ENCODE measurements around the gene DPH1.

DPH1 gene

DNA sequence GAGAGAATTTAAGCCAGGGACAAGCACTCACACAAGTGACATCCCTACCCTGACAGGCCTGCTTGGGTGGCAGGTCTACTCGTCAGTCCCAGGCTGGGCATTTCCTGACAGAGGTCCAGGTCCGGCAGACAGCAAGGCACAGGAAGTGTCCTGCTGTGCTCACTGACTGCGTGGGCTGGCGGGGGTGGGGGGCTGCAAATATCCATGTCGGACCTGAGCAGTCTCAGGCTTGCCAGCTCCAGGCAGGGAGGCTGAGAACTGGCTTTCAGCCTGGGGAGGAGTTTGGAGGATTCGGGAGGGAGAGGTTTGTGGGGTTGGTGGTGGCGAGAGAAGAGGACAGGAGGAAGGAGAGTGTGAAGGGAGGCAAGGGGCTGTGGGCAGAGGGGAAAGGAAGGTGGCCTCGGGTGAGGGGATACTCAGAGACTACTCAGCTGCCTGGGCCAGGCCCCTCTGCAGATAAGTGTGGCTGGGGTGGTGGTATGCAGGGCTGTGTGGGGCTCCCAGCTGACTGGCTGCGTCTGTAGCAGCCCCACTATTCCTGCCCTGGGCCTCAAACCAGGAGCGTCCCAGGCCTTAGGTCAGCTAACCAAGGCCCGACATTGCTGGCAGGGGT is 32.7 kb downstream of the DPH1 start:
- no peak for DNase-seq

DNA sequence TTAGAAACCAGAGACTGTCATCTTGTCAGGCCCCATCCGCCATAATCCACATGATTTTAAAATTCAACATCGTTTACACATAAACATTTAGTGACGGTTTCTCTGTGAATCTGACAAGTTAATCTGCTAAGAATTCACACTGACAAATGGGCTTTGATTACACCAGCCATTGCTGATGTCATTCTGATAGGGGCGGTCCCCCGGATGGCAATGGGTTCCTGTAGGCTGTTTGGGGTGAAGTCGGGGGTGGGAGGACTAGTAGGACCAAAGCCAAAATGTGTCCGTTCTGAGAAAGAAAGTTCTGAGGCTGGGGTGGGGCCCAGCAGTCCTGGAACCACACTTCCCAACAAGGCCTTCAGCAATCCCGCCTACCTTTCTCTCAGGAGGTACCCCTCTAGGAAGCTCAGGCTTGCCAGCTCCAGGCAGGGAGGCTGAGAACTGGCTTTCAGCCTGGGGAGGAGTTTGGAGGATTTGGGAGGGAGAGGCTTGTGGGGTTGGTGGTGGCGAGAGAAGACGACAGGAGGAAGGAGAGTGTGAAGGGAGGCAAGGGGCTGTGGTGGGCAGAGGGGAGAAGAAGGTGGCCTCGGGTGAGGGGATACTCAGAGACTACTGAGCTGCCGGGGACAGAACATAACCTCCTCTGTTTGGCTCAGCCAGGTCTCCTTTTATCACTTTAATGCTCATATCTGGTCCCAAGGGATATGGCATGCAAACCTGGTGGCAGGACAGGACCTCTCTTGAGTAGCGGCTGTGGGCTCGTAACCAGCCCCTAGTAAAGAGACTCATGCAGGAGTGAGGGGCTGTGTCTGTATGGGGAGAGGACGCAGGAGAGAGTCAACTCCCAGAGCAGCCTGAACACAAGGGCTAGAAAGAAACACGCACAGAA is 33.6 kb downstream of the DPH1 start:
- no peak for DNase-seq

DNA sequence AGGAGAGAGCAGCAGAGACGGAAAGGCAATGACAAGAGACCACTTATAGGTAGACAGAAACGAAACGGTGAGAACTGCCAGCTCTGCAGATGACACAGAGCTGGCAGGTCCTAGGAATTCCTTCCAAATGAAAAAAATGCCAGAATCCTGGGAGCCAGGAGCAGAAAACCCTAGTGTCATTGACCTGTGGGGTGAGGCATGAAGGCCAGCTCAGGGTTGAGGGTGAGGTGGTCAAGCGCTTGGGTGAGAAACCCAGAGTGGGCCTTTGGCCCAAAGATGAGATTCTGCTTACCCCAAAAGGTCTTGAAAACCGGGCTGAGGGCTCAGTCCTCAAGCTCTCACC is 34.2 kb downstream of the DPH1 start:
- DNase-seq, result no peak

- DNase-seq, result no peak
These were observed 34.6 kb downstream of the DPH1 start for GRCh38 chr17:2064520-2064971.

DNA sequence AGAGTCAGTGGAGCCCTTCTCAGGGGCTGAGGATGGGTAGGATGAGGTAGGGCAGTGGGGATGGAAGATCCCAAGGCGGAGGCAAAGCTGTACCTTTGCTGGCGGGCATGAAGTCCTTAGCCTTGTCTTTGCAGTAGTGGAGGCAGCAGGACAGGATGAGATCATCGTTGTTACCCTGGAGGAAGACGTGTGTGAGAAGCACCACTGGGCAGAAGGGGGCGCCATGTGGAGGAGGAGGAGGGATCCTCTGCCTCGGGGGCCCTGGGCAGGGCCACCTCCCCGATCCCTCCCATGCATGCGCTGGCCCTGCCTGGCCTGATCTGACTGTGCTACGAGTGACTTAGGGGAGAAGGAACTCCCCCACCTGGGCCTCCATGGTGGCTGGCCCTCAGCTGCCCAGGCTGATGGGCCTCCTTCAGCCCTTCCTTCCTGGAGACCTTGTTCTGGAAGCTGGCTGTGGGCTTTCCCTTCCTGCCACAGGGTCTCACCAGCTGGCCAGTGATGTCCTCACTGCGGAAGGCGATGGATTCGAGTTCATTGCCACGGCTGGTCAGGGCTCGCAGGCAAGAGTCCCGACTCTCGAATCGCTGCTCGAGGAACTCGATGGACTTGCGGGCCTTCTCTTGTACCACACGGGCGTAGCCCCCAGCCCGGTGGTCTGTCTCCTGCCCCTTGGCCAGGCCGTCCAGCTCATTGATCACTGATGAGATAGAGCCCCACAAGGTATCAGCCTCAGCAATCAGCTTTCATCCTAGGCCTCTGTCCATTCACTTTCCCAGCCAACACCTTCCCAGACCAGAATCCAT is 35.2 kb downstream of the DPH1 start:
- peak; percentile 55 for DNase-seq

- no peak for DNase-seq
These were observed 36.0 kb downstream of the DPH1 start for GRCh38 chr17:2065949-2066400.

GRCh38 chr17:2067048-2067561 is 37.2 kb downstream of the DPH1 start:
- no peak for DNase-seq

GRCh38 chr17:2067608-2068024 is 37.7 kb downstream of the DPH1 start:
- DNase-seq, result no peak

GRCh38 chr17:2068031-2068518 is 38.1 kb downstream of the DPH1 start:
- DNase-seq, result no peak

GRCh38 chr17:2068519-2069051 is 38.6 kb downstream of the DPH1 start:
- no peak for DNase-seq

GRCh38 chr17:2070241-2071023 is 40.5 kb downstream of the DPH1 start:
- no peak for DNase-seq

DNA sequence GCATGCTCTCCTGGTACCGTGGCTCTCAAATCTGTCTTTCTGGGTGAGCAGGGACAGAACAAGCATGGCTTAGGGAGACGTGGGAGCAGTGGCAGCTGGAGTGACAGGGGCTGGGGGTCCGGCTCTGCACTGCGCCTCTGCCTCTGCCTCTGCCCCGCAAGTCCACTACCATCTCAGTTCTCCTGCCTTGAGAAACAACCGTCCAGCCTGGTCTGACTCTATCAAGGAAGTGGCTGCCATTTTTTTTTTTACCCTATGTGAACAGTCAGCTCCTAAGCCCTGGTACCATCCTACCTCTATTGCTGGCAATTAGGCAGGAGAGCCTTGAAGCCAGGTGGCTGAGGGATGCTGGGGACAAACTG is 41.1 kb downstream of the DPH1 start:
- DNase-seq, result no peak

- DNase-seq, result no peak
These were observed 41.7 kb downstream of the DPH1 start for GRCh38 chr17:2071455-2072281.

GRCh38 chr17:2074919-2075318 is 45.0 kb downstream of the DPH1 start:
- no peak for DNase-seq

- DNase-seq, result no peak
These were observed 45.6 kb downstream of the DPH1 start for GRCh38 chr17:2075336-2076086.

GRCh38 chr17:2076087-2076984 is 46.4 kb downstream of the DPH1 start:
- DNase-seq, result no peak

- DNase-seq, result no peak
These were observed 47.1 kb downstream of the DPH1 start for GRCh38 chr17:2077040-2077439.

DNA sequence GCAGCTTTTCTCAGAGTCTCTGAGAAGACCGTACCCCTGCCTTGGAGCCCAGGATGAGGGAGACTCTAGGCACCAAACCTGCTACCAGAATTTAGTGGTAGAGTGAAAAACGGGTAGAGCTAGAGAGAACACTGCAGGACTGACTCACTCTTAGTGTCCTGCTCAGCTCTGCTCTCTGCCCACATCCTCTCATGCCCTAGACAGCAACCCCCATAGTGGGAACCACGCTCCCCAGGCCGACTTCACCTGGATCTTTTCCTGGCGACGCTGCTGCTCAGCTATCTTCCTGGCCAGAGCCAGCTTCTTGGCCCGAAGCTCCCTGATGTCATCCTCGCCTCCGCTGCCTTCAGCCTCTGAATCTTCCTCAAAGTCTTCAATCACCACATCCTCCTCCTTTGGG is 51.6 kb downstream of the DPH1 start:
- no peak for DNase-seq

Data from hematopoietic multipotent progenitor cell treated with erythropoietin and hydrocortisone succinate and interleukin-3 and kit ligand, for 8 days (in vitro differentiated cells).